ENCODE measurements around the gene PHF23.
"Not testable (repeated sequence)": the region's sequence is repeated elsewhere in the genome, so short reads cannot be mapped to it uniquely, and the experiment has no call there.

The PHF23 gene

DNA sequence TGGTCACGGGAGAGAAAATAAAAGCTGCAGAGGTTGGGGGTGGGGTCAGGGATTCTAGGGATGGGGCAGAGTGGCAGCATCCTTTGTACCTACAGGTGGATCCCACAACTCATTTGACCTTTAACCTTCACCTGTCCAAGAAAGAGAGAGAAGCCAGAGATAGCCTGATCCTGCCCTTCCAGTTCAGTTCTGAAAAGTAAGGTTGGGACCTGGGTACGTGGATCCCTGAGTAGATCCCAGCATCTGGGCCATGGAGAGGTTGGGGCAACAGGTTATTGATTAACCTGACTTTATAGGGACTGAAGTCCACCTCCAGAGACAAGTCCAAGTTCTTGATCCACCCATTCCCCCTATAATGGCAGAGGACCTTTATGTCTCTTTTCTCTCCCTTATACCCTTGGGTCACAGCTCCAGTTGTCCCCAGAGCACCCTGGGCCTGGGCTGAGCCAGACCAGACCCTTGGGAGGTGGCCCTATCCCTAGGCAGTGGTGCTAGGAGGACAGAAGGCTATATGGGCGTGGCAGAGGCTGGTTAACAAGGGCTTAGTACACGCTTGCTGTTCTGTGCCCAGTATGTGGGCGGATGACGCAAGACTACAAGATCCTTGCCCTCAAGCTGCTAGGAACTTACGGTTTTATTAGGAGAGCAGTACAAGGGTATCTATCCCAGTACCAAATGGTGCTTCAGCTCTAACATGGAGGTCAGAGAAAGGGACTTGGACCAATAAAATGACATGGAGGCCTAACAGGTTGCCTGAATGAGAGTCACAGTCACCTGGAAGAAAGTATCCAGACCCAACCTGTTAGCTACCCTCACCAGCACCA, 19.7 kb upstream of the PHF23 start:
- no peak for DNase-seq (ENCODE audit: low read depth in 2 of 2)

- no peak for DNase-seq (ENCODE audit: low read depth in 2 of 2)
Observed at GRCh38 chr17:7256766-7257456, 17.7 kb upstream of the PHF23 start.

DNA sequence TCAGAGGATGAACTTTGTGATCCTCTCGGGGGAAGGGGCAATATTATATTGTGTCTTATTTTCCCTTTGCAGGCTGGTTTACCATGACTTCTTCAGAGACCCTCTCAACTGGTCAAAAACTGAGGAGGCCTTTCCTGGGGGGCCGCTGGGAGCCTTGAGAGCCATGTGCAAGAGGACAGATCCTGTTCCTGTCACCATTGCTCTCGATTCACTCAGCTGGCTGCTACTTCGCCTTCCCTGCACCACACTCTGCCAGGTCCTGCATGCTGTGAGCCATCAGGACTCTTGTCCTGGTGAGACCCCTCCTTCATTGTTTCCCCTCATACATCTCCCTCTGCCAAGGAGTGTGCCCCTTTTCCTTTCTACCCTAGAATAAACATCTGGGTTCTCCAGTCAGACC, 15.3 kb upstream of the PHF23 start:
- DNase-seq (ENCODE audit: low read depth in 2 of 2): no peak

DNA sequence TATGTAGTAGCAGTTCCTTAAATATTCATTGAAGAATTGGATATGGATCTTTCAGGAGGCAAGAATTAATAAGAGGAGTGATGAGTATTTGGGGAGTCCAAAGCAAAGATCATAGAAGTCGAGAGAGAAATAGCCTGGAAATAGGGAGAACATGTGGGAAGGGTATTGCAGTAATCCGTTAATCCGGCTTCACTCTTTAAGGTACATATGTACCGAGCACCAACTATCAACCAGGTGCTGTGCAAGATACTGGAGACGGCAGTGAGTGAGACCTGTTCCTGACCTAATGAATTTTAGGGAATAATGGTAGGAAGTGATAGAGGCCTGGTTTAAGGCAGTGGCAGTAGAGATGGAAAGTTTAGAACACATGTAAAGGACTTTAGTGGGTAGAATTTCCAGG, 13.8 kb upstream of the PHF23 start:
- DNase-seq (ENCODE audit: low read depth in 2 of 2): no peak

GRCh38 chr17:7252176-7253043, 13.2 kb upstream of the PHF23 start, which contains the start of gene ELP5:
TSS of gene ELP5 (plus strand) at chr17:7252215. CDS start at chr17:7252551, 336 bp downstream.
- DNase-seq (ENCODE audit: low read depth in 2 of 2): peak; percentile 69 to 88

- peak; percentile 97 to 98 for DNase-seq (ENCODE audit: low read depth in 2 of 2)
Observed at GRCh38 chr17:7251661-7252175, 12.5 kb upstream of the PHF23 start, which contains the start of gene CTDNEP1. TSS of gene CTDNEP1 (minus strand) at chr17:7251734. CDS start at chr17:7251296, 438 bp downstream.

- no peak for DNase-seq (ENCODE audit: low read depth in 2 of 2)
Observed at GRCh38 chr17:7250695-7251627, 11.7 kb upstream of the PHF23 start.

GRCh38 chr17:7249830-7250229, 10.6 kb upstream of the PHF23 start:
- no peak for DNase-seq (ENCODE audit: low read depth in 2 of 2)

- DNase-seq (ENCODE audit: low read depth in 2 of 2): no peak
Observed at GRCh38 chr17:7249214-7249613, 10.0 kb upstream of the PHF23 start.

GRCh38 chr17:7248796-7249195, 9.5 kb upstream of the PHF23 start:
- DNase-seq (ENCODE audit: low read depth in 2 of 2): no peak

DNA sequence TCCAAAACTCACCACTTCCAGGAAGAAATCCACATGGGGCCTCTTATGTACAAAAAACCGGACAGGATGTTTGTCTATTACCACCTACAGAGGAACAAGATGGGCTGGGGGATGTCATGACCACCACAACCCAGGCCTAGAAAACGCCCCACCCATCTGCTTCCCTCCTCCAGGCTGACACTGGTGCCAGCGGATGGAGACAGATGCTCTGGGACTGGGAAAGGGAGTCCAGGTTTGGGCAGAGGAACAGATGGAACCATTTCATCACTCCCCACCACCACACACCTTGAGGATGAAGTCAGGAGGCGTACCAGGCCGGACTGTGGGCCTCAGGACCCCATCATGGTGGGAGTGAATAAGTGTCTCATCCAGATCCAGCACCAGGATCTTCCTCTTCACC, 7.5 kb upstream of the PHF23 start:
- no peak for DNase-seq (ENCODE audit: low read depth in 2 of 2)

- DNase-seq (ENCODE audit: low read depth in 2 of 2): not testable (repeated sequence)
Observed at GRCh38 chr17:7243838-7244237, 4.6 kb upstream of the PHF23 start.

DNA sequence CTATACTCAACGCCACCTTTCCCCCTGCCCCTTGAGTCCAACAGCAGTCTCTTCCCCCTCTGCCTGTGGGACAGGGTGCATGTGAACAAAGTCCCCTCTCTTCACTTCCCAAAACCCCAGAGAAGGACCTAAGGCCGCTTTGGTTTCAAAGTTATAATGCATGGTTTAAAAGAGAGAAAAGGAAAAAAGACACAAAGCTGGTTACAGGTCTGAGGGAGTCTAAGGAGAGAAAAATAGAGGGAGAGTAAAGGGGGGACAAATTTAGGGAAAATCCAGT, 4.1 kb upstream of the PHF23 start:
- no peak for DNase-seq (ENCODE audit: low read depth in 2 of 2)

GRCh38 chr17:7242717-7243452, 3.6 kb upstream of the PHF23 start:
- peak; percentile 84 to 89 for DNase-seq (ENCODE audit: low read depth in 2 of 2)

- peak; percentile 90 to 92 for DNase-seq (ENCODE audit: low read depth in 2 of 2)
Observed at GRCh38 chr17:7241783-7242716, 2.8 kb upstream of the PHF23 start, which contains the start of gene GABARAP. TSS of gene GABARAP (minus strand) at chr17:7242449. CDS start at chr17:7242330, 119 bp downstream.

DNA sequence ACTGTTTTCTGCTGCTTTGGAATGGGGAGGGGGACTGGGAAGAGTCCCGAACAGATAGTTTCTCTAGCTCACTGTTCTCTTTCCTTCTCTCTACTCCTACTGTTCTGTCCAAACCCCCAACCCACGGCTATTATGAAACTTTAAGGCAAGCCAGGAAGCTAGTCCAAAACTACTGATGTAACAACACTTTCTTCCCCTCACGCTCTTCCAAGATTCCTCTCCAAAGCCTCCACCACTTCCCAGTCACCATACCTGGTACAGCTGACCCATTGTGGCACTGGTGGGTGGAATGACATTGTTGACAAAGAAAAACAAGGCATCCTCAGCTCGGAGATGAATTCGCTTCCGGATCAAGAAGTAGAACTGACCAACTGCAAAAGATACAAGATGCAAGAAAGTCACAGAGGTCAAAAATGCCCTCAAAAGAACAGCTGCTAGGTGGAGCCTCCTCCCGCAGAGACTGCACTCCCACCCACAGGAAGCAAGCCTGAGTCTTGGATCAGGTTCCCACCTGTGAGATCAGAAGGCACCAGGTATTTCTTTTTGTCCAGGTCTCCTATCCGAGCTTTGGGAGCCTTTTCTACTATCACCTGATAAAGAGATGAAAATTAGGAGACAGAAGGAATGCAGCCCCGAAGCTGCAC, 2.0 kb upstream of the PHF23 start:
- no peak for DNase-seq (ENCODE audit: low read depth in 2 of 2)

DNA sequence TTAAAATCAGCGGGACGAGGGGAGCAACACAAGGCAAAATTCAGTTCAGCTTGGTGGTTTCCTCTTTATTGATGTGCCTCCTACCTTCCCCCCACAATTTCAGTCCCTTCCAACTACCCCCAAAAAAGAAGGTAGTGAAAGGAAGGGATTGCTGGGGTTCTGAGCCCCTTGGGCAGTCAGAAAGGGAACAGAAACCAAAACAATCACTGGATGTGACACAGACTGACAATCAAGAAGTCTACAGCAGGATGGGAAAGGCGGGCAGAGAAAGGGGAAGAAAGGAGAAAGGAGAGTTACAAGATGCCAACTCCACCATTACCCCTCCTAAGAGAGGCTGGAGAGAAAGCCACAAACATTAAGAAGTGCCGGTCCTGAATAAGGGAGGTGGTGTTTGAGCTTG, 1.1 kb upstream of the PHF23 start:
- no peak for DNase-seq (ENCODE audit: low read depth in 2 of 2)

GRCh38 chr17:7238420-7239090, 702 bp downstream of the PHF23 start:
- no peak for DNase-seq (ENCODE audit: low read depth in 2 of 2)
